ENCODE data around the gene TEDC1.

Gene TEDC1, protein sequence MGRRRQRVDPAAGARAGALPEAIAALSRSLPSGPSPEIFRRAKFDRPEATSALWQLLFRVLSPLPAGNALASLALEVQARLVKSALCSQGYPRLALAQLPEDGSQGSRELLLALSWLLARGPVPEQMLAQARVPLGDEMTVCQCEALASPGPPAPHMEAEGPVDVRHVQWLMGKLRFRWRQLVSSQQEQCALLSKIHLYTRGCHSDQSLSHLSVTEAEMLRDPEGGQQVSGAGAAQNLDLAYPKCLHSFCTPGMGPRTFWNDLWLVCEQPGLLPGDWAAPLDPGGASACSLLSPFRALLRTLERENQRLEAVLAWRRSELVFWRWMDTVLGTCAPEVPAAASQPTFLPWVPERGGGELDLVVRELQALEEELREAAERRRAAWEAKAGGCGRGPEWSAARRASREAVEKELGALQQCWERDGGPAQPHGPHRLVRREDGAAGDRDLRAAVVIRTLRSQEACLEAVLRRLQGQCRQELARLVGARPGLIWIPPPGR

DNA sequence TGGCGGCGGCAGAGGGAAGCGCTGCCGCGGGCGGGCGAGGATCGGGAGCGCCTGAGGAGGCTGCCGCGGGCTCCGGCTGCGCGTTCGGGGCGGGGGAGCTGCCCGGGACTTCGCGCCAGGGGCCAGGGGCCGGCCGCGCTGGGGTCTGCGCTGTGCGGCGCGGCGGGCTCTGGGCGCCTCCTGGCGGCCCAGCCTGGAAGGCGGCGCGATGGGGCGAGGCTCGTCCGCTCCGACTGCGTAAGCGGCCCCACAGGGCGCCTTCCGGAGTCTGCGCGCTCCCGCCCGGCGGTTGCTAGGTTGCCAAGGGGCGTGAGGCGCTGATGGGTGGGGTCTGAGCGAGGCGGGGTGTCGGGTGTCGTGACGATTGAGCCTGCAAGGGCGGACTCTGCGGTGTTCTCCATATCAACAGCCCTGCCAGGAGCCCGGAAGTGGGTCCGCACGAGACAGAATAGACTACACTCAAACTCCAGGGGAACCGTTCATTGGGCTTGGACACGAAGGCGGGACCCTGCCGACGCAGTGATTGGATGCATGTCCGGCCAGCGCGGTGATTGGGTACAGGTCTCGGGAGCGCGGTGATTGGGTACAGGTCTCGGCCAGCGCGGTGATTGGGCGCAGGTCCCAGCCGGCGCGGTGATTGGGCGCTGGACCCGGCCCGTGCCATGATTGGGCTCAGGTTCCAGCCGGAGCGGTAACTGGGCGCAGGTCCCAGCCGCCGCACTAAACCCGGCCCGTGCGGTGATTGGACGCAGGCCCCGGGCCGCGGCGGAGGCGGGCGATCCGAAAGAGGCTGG, at the start of gene TEDC1:
TSS of gene TEDC1 (plus strand) at position 675 of the 794 bp plus-strand sequence. CDS start 130 bp downstream, outside the sequence.
- DNase-seq = peak; percentile 99

- DNase-seq = no peak
These were observed 48.9 kb upstream of the TEDC1 start for GRCh38 chr14:105442125-105442524.

DNA sequence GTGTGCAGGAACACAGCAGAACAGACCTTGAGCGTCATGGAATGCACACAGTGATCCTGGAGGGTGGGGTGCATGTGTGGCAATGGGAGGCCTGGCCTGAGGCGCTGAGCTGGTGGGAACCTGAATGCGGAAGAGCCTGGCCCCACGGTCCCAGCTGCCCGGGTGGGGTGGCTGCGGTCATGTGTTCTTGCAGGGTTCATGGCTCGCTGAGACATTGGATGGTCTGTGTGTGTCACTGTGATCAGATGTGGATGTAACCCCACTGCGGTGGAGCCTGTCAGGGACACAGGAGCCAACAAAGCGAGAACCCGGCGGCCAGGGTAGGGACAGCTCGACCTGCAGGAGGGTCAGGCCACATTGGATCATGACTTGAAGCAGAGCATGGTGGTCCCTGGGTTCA, 48.2 kb upstream of the TEDC1 start:
- no peak for DNase-seq

GRCh38 chr14:105444859-105445258, 46.2 kb upstream of the TEDC1 start:
- no peak for DNase-seq

DNA sequence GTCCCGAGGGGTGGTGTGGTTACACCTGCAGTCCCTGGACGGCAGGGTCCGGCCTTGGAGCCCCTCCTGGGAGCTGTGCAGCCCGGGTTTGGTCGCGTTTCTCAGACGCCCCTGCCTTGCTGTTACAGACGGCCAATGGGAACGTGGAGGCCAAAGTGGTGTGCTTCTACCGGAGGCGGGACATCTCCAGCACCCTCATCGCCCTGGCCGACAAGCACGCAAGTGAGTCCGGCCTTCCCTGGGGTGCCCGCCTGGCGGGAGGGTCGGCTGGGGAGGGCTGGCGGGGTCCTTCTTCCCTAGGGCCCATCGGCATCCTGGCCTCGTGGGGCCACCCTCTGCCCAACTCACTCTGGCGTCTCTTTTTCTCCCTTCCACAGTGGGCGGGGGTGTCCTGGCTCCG, 45.8 kb upstream of the TEDC1 start:
- no peak for DNase-seq

GRCh38 chr14:105445901-105446845, 44.9 kb upstream of the TEDC1 start:
- no peak for DNase-seq

DNA sequence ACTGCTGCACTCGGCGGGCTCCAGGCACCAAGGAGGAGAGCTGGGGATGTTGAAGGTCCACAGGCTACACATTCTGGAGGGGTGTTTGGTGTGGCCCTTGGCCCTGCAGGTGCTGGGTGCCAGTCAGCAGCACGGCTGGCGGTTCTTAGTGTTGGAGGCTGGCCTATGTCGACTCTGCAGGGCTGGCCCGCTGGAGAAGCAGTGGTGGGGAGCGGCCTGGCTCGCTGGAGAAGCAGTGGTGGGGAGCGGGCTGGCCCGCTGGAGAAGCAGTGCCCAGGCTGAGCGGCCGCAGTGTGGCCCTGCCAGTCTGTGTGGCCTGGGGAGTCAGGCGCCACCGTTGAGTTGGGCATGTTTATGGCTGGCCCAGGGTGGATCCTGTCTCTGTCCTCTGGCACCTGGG, 44.1 kb upstream of the TEDC1 start:
- no peak for DNase-seq

GRCh38 chr14:105447651-105448640, 43.1 kb upstream of the TEDC1 start:
- no peak for DNase-seq

DNA sequence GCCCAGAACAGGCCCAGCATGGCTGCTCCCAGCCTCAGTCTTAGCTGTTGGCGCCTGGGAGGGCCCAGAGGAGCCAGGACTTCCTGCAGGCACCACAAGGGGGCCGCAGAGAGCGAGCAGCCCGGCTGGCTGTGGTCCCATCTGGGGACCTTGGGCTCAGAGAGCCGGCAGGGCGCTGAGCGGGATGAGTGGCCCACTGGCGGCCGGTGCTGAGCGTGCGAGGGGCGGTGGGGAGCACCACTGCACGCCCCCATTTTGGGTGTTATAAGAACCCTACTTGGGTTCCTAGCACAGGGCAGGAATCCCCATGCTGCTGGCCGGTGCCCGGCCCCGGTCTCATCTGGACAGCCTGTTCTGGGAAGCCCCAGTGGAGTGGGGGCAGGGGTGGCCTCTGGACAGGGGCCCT, 42.3 kb upstream of the TEDC1 start:
- DNase-seq = peak; percentile 76

DNA sequence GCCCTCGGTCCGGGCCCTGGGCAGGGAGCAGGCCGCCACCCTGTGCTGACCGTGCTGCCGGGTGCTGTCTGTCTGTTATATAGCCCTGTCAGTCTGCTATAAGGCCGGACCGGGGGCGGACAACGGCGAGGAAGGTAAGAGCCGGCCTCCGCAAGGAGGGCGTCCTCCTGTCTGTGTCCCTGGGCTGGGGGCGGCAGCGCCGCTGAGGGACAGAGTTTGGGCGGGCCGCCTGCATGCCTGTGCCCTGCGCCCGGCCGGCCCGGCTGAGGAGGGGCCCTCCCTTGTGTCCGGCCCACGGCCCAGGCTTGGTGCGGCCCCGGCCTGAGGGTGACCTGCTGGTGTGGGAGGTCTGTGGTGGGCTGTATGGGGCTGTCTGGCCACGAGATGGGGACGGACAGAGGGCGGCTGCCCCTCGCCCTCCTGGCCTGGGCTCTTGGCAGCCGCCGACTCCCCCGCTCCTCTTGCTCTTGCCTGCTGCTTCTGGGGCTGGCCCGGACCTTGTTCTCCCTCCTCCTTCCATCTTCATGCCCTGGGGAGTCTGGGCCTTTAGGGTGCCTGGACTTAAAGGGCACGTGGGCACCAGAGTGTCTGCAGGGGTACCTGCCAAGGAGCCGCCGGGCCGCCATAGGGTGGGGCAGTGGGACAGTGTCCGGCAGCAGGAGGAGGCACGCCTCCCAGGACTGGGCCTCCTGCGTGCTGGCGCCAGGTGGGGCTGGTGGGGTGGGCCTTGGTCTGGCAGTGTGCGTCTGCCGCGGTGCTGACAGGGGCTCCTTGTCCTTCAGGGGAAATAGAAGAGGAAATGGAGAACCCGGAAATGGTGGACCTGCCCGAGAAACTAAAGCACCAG, 41.5 kb upstream of the TEDC1 start:
- no peak for DNase-seq

DNA sequence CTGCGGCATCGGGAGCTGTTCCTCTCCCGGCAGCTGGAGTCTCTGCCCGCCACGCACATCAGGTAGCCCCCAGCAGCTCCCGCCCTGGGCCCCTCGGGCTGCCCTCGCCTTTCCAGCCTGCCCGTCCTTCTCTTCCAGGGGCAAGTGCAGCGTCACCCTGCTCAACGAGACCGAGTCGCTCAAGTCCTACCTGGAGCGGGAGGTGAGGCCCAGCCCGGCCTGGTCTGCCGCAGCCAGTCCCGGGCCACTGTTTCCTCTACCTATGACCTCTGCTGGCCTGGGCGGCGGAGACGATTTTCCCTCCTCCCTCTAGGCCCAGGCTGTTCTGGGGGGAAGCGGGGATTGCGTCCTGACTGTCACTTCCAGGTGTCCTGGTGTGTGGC, 40.9 kb upstream of the TEDC1 start:
- no peak for DNase-seq

GRCh38 chr14:105450864-105451720, 40.0 kb upstream of the TEDC1 start:
- DNase-seq = no peak

DNA sequence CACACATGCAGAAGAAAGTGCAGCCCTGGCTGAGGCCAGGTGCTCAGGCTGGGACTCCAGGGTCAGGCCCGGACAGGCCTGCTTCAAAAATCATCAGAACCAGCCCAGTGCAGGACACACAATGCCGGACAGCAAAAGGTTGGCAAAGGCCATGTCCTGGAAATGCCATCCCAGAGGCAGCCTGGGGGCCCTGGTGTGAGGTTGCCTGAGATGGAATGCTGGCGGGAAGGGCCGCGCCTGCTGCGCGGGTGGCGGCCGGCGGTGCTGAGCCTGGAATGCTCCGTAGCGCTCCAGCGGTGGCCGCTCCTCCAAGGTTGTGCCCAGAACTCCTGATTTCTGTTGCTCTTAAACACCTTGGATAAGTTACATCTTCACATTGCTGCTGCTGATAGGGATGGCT, 38.1 kb upstream of the TEDC1 start:
- no peak for DNase-seq

GRCh38 chr14:105453847-105454246, 37.2 kb upstream of the TEDC1 start:
- no peak for DNase-seq

DNA sequence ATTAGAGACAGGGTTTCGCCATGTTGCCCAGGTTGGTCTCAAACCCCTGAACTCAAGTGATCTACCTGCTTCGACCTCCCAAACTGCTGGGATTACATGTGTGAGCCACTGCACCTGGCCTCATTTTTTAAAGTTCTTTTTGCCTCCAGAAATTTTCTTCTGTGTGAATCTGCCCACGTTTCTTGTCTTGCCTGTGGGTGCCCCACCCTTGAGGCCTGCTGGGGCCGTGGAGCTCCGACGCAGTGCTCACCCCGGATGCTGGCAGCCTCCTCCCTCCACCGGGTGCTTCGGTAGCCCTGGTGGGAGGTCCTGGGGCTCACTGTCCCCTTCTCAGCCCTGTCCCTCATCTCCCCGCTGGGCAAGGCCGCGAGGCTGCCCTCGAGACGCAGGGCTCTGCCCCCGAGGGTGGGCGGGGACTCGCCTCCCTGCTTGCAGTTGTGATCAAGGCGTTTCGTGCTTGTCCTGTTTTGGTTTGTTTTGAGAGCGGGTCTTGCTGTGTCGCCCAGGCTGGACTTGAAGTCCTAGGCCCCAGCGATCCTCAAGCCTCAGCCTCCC, 35.9 kb upstream of the TEDC1 start:
- no peak for DNase-seq

DNA sequence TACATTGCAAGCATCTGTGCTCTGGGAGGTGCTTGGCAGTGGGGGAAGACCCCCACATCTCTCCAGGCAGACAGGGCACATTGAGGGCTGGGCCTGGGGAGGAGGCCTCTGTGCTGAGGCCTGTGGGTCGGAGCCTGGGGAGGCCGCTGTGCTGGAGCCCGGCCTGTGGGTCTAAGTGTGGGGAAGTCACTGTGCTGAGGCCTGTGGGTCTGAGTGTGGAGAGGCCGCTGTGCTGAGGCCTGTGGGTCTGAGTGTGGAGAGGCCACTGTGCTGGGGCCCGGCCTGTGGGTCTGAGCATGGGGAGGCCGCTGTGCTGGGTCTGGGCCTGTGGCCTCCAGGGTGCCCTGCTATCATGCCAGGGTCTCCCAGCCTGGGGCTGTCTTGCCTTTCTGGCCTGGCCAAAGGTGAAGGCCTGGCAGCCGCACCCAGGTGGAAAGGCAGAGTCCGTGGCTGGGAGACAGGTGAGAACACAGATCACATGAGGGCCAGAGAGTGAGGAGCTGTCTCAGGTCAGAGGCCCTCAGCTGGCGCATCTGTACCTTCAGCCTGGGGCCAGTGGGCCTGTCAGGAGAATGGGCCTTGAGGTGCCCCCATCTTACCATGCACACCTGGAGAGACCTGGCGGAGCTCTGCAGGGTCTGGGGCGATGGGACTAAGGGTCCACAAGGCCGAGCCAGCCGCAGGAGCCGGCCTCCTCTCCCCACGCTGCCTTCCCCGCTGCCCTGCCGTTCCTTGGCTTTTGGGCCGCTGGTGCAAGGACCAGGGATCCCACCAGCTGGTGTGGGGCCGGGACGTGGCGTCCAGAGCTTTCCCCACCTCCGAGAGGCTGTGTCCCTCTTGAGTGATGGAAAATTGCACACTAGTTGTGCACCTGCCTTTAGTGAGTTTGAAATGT, 35.0 kb upstream of the TEDC1 start:
- no peak for DNase-seq

DNA sequence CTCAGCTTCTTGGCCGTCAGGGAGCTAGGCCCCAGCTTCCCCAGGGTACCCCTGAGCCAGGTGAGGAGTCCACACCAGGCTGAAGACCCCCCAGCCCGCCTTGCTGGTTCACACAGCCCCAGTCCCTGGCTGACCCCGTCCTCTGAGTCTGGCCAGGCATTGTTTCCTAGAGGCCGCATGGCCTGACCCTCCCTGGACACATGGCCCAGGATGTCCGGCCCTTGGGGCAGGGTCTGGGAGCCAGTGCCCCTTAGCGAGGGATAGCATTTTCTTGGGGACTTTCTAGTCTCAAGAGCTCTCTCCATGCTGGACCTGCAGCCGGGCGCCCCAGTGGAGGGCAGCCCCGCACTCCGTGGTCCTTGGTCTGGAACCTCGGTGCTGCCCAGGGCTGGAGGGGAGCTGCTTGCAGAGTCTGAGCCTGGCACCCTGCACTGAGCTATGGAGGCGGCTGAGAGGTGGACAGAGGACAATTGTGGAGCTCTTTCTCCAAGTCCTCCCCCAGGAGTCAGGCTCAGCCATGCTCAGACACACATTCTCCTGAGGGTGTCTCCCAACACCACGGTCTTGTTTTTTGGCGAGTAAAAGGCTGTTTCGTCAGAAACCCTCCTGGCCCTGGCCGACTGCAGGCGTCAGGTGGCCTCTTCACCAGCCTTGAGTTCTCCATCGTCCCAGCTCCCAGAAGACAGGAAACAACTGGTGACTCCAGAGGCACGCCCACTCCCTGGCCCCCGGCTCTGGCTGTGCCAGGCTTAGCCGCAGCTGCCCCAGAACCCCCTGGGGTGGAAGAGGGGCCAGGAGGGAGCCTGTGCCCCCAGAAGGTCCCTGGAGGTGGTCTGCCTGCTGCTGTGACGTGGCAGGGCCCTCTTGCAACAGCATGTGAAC, 34.1 kb upstream of the TEDC1 start:
- no peak for DNase-seq
